Fibroblast of skin of left biceps (primary cell): Measurements from ENCODE around the gene PPT2.
"Not testable (repeated sequence)": the region's sequence is repeated elsewhere in the genome, so short reads cannot be mapped to it uniquely, and the experiment has no call there.

ENCODE experiments used
- DNase-seq, 2 experiments: peaks; one replicate each; pipeline ENCODE4 v3.0.0-alpha.2; 2013; ENCODE audit warnings: low read depth in 2 of 2

PPT2 gene

DNA sequence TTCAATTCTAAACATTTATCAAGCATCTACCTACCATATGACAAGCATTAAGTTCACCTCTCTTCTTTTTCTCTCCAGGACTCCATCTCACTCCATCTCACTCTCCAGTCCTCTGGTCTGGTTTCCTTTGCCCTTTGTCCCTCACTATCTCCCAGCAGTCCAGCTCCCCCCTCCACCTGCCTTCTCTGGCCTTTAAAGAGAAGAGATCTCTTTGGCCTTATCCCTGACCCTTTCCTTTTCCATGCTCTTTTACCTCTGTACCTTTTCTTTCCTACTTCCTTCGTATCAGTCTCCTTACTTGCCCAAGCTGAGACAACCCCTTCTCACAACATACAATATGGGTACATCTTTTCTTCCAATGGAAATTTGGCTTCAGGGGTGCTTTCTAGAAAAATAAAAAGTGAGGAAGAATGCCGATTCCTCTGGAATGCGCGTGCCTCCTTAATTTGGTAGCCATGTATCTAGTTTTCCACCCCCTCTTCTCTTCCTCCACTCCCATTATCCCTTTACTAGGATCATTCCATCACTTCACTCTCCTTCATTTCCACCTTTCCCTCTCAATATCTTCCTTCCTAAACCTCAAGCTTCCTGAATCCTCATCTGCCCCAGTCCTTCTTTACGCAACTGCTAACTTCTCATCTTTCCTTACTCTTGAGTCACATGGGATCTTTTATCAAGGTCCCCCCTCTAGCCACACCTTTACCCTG lies 22.7 kb downstream of the PPT2 start:
- no peak for DNase-seq

DNA sequence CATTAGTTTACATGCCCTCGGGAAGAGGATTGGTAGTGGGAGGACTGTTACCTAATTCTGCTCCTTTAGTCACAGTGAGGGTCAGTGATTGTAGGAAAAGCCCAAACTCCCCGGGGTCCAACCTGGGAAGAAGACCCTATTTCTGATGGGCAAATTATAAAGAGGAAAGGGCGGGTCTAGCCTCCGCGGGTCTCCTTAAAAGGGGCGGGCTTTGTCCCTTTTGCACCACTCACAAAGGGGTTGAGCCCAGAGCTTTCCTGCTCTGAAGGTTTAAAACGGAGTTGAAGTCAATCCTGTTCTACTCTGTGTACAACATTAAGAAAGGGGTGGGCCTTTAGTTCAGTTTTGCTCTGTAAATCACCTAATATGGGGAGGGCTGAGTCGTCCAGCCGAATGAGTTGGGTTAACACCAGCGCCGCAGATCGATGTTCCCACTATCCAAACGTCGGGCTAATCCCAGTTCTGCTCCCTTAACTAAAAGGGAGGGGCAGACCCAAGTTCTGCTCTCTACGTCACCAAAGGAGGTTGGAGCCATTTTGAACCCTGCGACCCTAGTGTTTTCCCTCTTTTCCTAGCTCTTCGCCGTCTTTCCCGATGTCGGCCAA lies 23.3 kb downstream of the PPT2 start:
- DNase-seq: no peak

DNA sequence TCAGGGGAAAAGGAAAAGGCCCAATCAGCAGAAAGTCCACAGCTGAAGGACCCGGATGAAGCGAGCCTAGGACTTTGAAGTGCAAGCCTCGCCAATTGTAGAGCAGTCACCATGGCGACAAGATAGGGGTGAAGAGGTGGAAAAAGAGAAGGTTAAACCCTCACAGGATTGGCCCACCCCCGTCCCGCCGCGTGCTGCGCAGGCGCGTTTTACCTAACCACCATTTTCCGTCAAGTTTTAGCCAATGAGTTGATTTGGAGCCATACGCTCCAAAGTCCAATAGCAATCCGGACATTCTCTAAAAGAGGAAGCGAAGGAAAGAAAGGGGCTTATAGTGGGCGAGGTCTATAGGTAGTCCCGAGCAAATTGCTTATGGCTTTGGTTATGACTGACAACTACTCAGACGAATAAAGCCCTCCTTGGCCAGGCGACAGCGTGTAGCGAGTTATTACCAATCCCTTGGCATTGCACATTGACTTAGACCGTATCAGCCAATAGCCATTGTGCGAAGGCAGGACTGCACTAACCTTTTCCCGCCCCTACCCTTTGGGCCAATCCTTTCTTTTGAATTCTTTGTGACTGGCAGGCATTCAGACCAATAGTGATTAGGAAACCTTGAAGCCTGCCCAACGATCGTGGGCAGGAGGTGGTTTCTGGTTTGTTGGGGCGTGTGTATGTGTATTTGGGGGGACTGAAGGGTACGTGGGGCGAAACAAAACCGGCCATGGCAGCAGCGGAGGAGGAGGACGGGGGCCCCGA lies 24.0 kb downstream of the PPT2 start, which contains the start of gene RNF5:
RNF5 (plus strand) TSS at position 618 of the 759 bp plus-strand sequence; CDS start at position 725, 107 bp downstream.
- peak; percentile 100 for DNase-seq

DNA sequence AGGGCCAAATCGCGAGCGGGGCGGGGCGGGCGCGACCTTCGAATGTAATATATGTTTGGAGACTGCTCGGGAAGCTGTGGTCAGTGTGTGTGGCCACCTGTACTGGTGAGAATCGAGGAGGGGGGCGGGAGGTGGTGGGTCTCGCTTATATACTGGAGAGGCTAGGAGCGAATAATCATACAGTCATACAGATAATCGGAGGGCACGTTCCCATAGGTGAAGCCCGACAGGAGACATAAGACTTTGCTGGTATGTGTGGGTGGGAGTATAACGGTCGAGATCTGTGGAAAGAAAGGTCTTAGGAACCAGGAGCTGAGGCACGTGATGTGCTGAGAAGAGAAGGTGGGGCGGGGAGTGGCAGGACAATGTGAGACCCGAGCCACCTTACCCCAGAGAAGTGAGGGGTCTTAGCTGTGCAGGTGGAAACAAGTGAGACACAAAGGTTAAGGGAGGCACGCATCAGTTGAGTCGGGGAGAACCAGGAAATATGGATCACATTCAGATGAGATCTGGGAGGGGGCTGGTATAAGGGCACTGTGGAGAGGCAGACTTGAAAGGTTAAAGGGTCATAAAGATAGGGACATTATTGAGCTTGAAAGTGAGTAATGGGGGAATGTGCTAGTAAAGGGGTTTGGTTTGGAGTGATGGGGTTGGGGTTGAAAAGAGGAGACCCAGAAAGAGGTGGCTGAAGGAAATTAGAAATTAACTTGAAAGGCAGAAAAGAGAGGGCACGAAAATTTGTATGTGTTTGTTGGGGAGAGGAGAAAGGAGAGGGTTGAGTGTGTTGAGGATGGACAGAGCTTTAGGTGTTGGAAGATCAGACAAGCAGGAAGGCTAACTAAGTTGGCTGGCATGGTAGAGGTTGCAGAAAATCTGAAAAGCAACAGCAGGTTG lies 24.9 kb downstream of the PPT2 start:
- no peak for DNase-seq

DNA sequence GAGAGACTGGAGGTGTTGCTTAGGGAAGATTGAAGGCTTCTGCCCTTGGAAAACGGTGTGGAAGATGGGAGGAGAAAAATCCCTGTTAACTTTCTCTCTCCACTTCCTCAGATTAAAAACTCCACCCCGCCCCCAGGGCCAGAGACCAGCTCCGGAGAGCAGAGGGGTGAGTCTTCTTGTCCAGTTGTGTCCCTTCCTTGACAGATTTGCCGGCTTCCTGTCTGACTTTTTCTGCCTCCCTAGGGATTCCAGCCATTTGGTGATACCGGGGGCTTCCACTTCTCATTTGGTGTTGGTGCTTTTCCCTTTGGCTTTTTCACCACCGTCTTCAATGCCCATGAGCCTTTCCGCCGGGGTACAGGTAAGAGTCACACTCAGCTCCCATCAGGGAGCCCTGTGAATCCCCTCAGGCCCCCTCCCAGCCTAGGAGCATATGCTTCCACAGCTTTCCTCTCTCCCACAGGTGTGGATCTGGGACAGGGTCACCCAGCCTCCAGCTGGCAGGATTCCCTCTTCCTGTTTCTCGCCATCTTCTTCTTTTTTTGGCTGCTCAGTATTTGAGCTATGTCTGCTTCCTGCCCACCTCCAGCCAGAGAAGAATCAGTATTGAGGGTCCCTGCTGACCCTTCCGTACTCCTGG lies 25.9 kb downstream of the PPT2 start:
- no peak for DNase-seq

DNA sequence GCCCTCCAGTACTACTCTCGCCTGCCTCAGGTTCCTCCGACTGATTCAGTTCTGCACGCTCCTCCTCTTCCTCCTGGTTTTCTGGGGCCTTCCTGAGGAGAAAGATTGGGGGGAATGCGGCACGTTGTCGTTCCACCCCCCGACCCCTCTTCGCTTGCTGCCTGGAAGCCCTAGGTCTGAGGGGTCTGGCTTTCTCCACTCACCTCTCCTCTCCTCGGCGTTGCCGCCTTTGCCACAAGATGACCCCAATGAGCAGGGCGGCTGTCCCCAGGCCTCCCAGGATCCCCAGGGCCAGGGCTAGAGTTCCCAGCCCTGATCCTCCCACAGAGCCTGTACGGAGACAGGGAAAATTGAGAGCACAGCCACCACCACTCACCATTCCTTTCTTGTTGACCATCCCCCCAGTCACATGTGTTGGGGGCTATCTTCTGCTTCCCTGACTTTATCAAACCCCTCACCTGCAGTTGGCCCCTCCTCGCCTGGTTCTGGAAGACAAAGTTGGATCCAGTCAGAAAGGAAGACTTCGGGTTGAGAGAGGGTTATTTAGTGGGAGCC lies 27.3 kb downstream of the PPT2 start:
- DNase-seq: no peak

DNA sequence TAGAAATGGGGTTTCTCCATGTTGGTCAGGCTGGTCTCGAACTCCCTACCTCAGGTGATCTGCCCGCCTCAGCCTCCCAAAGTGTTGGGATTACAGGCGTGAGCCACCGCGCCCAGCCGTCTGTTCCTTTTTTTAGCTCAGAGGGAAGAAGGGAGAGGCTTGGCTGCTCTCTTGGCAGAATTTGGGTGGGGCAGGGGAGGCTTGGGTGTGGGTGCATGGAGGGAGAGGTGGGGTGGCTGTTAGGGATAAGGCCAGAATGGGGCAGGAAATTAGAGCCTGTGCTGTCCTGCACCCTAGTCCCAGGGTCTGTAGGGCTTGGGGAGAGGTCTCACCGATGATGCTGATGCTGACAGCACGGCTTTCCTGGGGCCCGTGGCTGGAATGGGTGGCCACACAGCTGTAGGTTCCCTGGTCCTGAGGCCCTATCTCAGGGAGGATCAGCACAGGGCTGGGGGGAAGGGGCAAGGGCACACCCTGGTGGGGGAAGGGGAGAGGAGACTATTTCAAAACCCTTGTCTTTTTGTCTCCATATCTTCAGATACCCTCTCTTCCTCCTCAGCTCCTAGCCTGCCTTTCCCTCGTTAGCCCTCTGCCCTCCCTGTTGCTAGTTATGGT lies 28.1 kb downstream of the PPT2 start:
- no peak for DNase-seq

DNA sequence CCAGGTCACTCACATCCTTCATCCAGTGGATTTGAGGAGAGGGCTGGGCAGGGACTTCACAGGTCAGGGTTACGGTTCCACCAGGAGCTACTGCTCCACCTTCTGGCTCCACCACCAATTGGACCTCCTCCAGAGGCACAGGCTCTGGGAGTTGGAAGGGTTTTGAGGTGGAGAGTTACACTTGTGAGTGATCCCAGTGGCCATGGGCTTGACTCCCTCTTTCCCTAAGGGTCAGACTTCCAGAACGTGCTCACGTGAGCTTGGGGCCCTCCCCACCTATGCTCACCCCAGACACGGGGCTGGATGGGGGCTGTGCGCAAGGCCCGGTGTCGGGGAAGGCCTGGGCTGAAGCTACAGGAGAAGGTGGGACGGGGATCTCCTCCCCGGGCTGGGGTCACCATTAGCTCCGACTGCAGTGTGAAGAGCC lies 28.6 kb downstream of the PPT2 start:
- DNase-seq: no peak

DNA sequence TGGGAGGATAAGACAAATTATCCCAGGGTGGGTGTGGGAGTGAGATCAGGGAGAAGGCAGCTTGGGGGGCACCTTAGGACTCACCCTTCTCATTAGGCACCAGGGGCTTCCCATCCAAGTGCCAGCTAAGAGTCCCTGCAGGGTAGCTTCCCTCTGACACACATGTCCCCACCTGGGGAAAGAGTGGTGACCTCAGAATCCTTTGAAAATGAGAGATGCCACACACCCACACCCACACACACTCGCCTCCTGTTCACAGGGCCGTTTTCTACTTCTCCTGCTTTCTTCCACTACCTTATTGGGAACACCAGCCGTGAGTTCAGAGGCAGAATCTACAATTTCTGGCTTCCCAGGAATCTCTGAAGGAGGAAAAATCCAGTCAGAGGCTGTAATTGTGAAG lies 29.1 kb downstream of the PPT2 start:
- DNase-seq: no peak

DNA sequence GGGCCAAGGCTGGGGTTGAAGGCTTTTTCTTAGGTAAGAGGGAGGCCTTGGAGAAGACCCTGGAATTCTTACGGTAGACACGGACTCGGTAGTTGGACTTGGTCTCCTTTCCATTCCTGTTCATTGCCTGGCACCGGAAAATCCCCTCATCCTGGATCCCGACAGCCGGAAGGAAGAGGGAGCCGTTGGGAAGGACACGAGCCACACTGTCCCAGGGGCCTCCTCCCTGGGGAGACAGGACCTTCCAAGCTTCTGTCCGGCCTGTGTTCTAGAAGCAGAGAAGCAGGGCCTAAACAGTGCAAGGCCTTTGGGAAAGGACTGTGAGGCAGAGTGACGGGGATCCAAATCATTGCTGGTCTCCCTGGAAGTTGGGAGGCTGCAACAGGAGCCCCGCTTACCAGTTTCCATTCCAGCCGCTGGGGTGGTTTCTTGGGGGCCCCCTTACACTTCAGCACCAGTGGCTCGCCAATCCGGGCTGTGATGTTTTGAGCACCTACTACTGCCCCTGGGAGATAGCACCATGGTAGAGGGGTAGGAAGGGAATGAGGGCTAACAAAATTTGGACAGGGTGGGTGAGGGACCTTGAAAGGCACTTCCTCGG lies 29.6 kb downstream of the PPT2 start:
- no peak for DNase-seq

DNA sequence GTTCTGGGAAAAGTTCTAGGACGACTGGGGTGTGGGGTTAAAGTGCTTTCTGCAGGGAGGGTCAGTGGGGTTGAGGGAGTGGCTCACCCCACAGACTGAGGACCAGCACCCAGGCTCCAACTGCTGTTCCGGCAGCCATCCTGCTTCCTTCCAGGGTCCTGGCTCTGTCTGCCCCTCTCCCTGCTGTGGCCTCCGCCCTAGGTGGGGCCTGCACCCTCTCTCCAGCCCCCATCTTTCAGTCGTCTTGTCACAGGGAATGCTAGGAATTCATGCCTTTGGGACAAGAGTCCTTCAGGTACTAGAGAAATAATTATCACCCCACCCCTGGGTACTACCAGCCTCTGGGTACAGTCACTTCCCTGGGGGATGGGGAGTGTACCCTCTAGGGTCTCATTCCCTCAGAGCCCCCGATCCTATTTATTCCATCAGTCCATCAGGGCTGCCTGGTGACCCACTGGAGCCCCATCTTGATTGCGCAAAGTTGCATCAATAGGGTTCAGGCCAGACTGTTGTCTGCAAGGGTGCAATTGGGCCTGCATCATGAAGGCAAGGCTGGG lies 30.2 kb downstream of the PPT2 start, which contains the start of gene AGER:
AGER (minus strand) TSS at position 170 of the 557 bp plus-strand sequence; CDS start at position 139, 31 bp downstream.
- no peak for DNase-seq

DNA sequence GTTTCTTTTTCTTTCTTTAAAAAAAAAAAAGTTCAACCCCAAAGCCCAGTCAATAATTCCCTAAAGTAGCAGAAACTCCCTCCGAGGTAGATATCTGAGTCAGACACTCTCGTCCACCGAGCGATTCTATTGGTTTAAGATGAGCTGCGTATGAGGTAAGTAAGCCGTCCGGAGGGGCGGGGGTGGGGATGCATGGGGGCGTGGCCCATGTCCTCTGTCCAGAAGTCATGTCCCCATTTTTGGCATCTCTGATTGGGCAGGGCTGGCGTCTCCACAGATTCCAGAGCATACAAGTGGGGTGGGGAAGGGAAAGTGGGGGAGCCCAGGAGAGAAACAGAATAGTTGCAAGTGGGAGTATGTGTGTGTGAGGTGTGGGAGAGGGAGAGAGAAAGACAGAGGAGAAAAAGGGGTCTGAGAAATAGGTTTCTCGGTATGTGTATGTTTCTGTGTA lies 31.8 kb downstream of the PPT2 start:
- peak in 1 of 2 experiments; percentile 42 for DNase-seq

DNA sequence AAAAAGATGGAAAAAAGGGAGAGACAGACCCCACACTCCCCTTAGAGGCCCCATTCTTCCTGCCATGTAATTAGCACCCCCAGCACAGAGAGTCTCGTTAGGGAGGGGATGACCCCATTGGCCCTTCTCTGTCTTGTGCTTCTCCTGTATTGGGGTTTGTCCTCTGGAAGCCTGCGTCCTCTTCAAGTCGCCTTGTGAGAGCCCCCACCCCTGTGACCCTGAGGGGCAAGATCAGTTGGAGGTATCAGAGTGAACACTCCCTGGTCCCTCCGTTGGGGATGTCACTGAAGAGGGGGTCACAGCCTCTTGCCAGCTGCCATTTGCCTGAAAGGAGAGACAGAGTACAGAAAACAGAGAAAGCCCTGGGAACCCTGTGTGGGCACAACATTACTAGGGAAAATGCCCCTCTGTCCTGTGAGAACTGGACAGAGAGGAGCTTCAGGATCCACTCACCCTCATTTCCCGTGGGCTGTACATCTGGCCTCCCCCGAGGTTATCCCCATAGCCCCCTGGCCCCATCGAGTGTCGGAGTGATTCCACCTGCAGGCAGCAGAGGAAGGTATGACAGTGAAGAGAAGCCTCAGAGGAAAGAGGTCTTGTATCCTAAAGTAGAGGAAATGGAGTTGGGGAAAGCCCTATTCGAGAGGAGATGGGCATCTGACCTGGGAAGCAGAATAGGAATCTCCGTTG lies 32.4 kb downstream of the PPT2 start:
- DNase-seq: not testable (repeated sequence)

DNA sequence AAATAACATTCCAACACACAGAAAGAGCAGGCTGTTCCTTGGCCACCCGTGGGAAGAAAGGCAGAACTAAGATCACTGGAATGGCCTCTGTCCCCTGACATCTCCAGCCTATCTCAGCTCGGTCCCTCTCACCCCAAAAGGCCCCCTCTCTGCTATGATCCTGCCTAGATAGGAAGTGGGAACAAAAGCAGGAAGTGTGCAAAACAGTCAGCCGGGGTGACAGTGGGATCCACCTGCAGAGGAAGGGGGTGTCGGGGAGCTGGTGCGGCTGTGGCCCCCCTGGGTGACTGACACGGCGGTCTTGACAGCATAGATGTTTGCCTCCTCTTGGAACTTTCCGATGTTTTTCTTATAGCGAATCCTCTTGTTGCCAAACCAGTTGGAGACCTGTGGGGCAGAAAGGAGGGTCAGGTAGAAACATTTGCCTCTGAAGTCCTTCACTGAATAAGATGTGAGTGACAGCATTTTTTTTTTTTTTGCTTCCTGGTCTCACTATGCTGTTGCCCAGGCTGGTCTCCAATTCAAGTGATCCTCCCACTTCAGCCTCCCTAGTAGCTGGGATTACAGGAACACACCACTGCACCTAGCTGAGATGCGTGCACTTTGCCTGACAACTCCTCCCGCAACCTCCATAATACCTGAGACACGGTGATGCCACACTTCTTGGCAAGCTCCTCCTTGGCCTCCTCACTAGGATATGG lies 33.2 kb downstream of the PPT2 start:
- no peak for DNase-seq

DNA sequence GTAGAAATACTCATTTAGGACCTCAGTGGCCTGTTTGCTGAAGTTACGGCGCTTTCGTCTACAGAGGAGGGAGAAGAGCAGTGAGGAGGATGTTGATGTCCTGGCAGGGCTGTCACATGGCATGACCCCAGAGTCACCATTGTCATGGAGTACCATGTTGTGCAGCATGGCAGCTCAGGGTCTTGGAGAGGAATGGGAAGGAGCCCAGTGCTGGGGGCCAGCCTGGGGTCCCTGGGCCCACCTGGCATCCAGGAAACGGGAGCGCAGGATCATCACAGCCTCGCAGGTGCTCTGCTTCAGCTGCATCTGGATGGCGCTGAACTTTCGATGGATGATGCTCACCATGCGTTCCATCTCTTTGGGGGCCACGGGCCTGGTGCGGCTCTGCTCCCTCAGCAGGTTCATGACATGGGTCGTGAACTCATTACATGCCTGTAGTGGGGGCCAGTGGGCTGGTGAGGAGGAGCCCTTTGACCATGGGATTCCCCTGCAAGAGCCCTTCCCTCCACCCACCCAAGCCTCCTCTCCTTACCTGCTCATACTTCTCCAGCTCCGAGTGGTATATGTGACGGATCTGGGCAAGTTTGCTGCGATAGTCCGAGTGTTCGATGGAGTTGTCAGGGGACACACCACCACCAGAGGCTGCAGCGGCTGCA lies 33.9 kb downstream of the PPT2 start:
- DNase-seq: not testable (repeated sequence)

DNA sequence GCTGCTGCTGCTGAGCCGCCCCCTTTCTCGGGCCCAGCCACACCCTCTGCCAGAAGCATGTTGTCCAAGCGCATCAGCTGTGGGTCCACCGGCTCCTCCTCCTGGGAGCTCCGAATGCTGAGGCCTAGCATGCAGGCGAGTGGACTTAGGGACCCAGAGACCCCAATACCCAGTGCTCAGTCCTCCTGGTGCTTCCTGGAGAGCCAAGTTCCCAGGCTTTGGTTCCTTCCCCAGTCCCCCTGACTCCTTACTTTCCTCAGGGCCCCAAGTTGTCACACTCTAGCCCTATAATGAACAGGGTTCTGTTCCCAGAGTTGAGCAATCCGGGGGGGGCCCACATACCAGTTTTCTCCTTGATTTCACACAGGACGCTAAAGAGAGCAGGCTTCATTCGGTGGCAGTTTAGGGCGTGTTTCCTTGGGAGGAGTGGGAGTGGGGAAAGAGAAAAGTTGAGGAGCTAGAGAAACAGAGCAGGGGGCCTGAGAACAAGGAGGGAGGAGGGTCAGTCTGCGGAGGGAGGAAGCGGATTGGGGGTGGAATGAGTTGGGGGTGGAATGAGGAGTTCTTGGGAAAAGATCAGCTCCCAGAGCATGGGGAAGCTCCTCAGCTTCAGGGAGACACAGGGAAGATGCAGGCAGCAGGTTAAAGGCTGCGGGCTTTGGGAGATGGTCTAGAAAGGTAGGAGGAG lies 34.6 kb downstream of the PPT2 start:
- DNase-seq: no peak

DNA sequence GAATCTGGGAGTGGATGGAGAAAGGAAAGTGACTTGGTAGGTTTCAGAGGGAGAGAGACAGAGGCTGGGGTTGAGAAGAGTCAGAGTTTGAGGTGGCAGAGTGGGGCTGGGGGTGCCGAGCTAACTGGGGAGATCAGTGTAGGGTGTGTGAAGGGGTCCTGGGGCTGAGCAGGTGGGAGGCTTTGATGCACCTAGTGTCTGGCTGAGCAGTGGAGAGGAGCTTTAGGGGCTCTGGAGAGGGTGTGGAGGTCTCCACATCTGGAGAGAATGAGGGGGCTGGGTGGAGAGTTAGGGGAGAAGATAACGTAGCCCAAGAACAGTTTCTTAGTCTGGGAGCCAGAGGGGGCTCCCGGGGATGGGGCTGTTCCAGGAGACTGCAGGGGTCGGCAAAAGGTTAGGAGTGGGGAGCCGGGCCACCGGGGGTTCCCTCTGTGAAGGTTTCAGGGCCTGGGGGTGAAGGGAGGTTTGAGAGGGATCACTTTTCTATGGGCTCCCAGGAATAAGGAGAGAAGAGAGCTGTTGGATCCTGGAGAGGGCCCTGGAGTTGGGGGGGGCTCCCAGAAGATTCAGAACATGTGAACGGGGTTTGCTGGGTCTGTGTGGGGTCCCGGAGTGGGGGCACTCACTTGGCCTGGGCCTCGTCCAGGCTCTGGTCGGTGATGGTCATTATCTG lies 35.3 kb downstream of the PPT2 start:
- no peak for DNase-seq
